GM12865 (cell line): Measurements from ENCODE around the gene CARHSP1.
"Not testable (repeated sequence)": the region's sequence is repeated elsewhere in the genome, so short reads cannot be mapped to it uniquely, and the experiment has no call there.

Experiments used
- DNase-seq: peaks from one replicate; pipeline ENCODE4 v3.0.0; 2010; ENCODE audit warnings: low read depth
- H3K4me3 ChIP-seq: 2 replicates; pipeline ENCODE4 v1.5.1; 2011; ENCODE audit warnings: mild to moderate bottlenecking, low read depth, low read length, control low read depth
- CTCF ChIP-seq: IDR thresholded peaks from 2 replicates; pipeline ENCODE4 v1.5.1; 2011; ENCODE audit warnings: low read length, control low read depth, low read depth, inconsistent platforms; ENCODE audit not compliant: insufficient read depth; ENCODE audit errors: missing control alignments

CARHSP1 gene

DNA sequence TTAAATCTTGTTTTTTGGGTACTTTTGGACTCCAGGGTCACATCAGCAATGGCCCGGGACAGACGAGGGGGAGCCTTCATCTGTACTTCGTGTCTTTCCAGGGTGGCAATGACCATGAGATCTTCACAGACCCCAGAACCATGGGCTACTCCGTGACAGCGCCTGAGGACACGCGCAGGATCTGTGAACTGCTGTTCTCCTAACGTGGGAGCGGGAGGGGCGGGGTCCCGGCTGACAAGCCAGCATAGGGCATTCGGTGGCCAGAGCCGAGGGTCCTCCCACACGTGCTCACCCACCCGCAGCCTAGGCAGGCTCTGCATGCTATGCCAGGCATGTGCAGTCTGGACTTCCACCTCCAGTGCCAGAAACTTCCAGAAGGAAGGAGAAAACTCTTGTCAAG lies 21.2 kb downstream of the CARHSP1 start:
- peak; percentile 2 for DNase-seq

DNA sequence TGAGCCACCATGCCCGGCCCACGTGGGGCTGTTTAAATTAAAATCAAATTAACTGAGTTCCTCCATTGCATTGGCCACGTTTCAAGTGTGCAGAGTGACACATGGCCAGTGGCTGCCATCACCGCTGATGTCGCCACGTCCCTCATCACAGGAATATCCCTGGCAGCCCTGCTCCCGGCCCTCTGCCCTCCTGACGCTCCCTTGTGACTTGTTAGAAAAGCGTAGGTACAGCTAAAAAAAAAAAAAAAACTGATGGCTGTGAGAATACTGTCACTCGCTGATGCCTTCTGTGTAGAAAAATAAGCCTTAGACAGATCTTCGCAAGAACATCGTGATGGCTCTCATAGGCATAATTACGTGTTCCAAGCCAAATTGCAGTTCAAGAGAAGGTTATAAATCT lies 21.7 kb downstream of the CARHSP1 start:
- no peak for TF ChIP-seq CTCF
- H3K4me3 ChIP-seq = no peak overlapping the region
- no peak for DNase-seq

More for the DNA sequence above, 21.2 kb downstream of the CARHSP1 start:
- TF ChIP-seq CTCF = no peak
- no peak overlapping the region for H3K4me3 ChIP-seq

- no peak for DNase-seq
- TF ChIP-seq CTCF = no peak
- H3K4me3 ChIP-seq = no peak overlapping the region
Observed at GRCh38 chr16:8846401-8846932, 22.3 kb downstream of the CARHSP1 start.

- no peak for DNase-seq
- no peak for TF ChIP-seq CTCF
- H3K4me3 ChIP-seq = no peak overlapping the region
Observed at GRCh38 chr16:8845699-8846298, 23.0 kb downstream of the CARHSP1 start.

GRCh38 chr16:8843296-8843695 lies 25.5 kb downstream of the CARHSP1 start:
- not testable (repeated sequence) for DNase-seq, H3K4me3 ChIP-seq

GRCh38 chr16:8842016-8842415 lies 26.8 kb downstream of the CARHSP1 start:
- not testable (repeated sequence) for DNase-seq

DNA sequence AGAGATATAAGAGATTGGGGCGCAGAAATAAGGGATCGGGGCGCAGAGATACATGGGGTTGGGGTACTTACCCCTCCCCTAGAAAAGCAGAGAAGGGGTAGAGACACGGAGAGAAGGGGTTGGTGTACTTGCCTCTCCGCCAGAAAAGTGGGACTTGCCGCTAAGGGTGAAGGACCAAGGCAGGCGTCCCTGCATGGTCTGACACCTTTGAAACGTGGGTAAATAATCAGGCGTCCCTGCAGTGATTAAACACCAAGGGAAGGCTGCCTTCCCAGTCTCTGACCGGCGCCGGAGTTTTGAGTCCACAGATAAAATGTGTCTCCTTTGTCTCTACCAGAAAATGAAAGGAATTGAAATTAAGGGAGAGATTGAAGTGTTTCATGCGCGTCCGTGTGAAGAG lies 31.2 kb downstream of the CARHSP1 start:
- not testable (repeated sequence) for H3K4me3 ChIP-seq, DNase-seq

More at GRCh38 chr16:8842016-8842415, 26.8 kb downstream of the CARHSP1 start:
- H3K4me3 ChIP-seq = not testable (repeated sequence)

DNA sequence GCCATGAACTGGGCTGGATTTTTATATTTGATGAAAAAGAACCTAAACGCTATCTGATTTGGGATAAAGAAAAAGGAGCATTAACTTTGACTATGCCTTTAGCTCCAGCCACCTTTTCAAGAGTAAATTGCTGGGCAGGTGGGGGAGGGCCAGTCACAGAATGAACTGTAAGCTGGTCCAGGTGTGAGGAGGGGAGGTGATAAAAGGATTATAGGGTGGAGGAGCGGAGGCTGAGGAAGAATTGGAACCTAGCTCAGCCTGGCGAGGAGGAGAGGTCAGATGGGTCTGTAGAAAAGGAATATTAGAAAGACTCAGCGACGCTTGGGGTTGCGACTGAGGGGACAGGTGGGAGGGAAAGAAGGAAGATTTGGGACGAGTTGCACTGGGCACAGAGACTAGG lies 32.0 kb downstream of the CARHSP1 start:
- H3K4me3 ChIP-seq, DNase-seq: not testable (repeated sequence)

- no peak overlapping the region for H3K4me3 ChIP-seq
- no peak for TF ChIP-seq CTCF
- no peak for DNase-seq
Observed at GRCh38 chr16:8832717-8833105, 36.1 kb downstream of the CARHSP1 start.
